ENCODE measurements around the gene SNAP91. TPM values are rescaled to one million over a fixed set of nuclear protein-coding genes. Genes with fewer than 3 reads are reported as not detected.

The SNAP91 gene
- total RNA-seq, 2 experiments from 2014 or later: not detected

Other genes with a start within 250 kb of the SNAP91 start
- gene PRSS35, start 196.6 kb downstream of the SNAP91 start, total RNA-seq: not detected
- gene RIPPLY2, start 144.3 kb upstream of the SNAP91 start, total RNA-seq: not detected
- gene CYB5R4, start 150.6 kb upstream of the SNAP91 start, total RNA-seq: 10 to 100 TPM; 23.5 to 24.5 TPM